Trophoblast cell (in vitro differentiated cells and primary cell): ENCODE results near the gene SH3BP1.

Experiments
- DNase-seq, 2 donors: peaks; one replicate each; pipeline ENCODE4 v3.0.0-alpha.2; 2016
- H2AFZ ChIP-seq: 2 replicates; pipeline ENCODE4 v1.6.1; 2013; ENCODE audit warnings: low read length, moderate library complexity, mild to moderate bottlenecking; ENCODE audit not compliant: insufficient read depth, poor library complexity
- H2AK5ac ChIP-seq: 2 replicates; pipeline ENCODE4 v1.6.1; 2013; ENCODE audit warnings: mild to moderate bottlenecking, low read length
- H2BK120ac ChIP-seq: 2 replicates; pipeline ENCODE4 v1.6.1; 2013; ENCODE audit warnings: low read length, mild to moderate bottlenecking, moderate library complexity; ENCODE audit not compliant: insufficient read depth, poor library complexity
- H2BK12ac ChIP-seq: 2 replicates; pipeline ENCODE4 v1.6.1; 2013; ENCODE audit warnings: mild to moderate bottlenecking, low read length, moderate library complexity
- H2BK5ac ChIP-seq: 2 replicates; pipeline ENCODE4 v1.6.1; 2013; ENCODE audit warnings: low read length, low read depth, moderate library complexity, mild to moderate bottlenecking; ENCODE audit not compliant: poor library complexity
- H3K14ac ChIP-seq: 2 replicates; pipeline ENCODE4 v1.6.1; 2013; ENCODE audit warnings: mild to moderate bottlenecking, low read length
- H3K18ac ChIP-seq: 2 replicates; pipeline ENCODE4 v1.6.1; 2013; ENCODE audit warnings: mild to moderate bottlenecking, low read length
- H3K23ac ChIP-seq: 2 replicates; pipeline ENCODE4 v1.6.1; 2013; ENCODE audit warnings: low read length
- H3K27ac ChIP-seq: 2 replicates; pipeline ENCODE4 v1.5.1; 2013; ENCODE audit warnings: low read depth, mild to moderate bottlenecking, inconsistent platforms, low read length, moderate library complexity
- H3K27me3 ChIP-seq: 2 replicates; pipeline ENCODE4 v1.6.1; 2013; ENCODE audit warnings: inconsistent platforms, mild to moderate bottlenecking, low read length, moderate library complexity; ENCODE audit not compliant: insufficient read depth
- H3K36me3 ChIP-seq, 2 experiments: 1 replicate in 1 of 2; 2 replicates in 1 of 2; pipeline ENCODE4 v1.6.1; 2013; ENCODE audit warnings: low read length in 2 of 2, mild to moderate bottlenecking in 2 of 2, moderate library complexity in 1 of 2; ENCODE audit not compliant: insufficient read depth in 2 of 2, control insufficient read depth in 1 of 2
- H3K4ac ChIP-seq: 2 replicates; pipeline ENCODE4 v1.6.1; 2013; ENCODE audit warnings: low read depth, mild to moderate bottlenecking, low read length, moderate library complexity
- H3K4me1 ChIP-seq, 2 experiments: 1 replicate in 1 of 2; 2 replicates in 1 of 2; pipeline ENCODE4 v1.6.1; 2013; ENCODE audit warnings: low read length in 2 of 2, mild to moderate bottlenecking in 2 of 2, moderate library complexity in 1 of 2; ENCODE audit not compliant: insufficient read depth in 2 of 2, control insufficient read depth in 1 of 2
- H3K4me2 ChIP-seq: 2 replicates; pipeline ENCODE4 v1.6.1; 2013; ENCODE audit warnings: inconsistent platforms, mild to moderate bottlenecking, low read length, moderate library complexity
- H3K4me3 ChIP-seq: 2 replicates; pipeline ENCODE4 v1.5.1; 2013; ENCODE audit warnings: mild to moderate bottlenecking, low read depth, low read length, inconsistent platforms
- H3K79me1 ChIP-seq: one replicate; pipeline ENCODE4 v1.6.1; 2013; ENCODE audit warnings: low read length
- H3K79me2 ChIP-seq: 2 replicates; pipeline ENCODE4 v1.6.1; 2013; ENCODE audit warnings: low read length, mild to moderate bottlenecking; ENCODE audit not compliant: control insufficient read depth, insufficient read depth, poor library complexity
- H3K9ac ChIP-seq: 2 replicates; pipeline ENCODE4 v1.6.1; 2013; ENCODE audit warnings: mild to moderate bottlenecking, low read length
- H3K9me3 ChIP-seq: 2 replicates; pipeline ENCODE4 v1.6.1; 2013; ENCODE audit warnings: low read depth, mild to moderate bottlenecking, control low read depth, inconsistent platforms, low read length; ENCODE audit not compliant: insufficient read depth
- H4K12ac ChIP-seq: 2 replicates; pipeline ENCODE4 v1.6.1; 2013; ENCODE audit warnings: low read depth, mild to moderate bottlenecking, low read length, moderate library complexity
- H4K8ac ChIP-seq: 2 replicates; pipeline ENCODE4 v1.6.1; 2013; ENCODE audit warnings: low read depth, mild to moderate bottlenecking, low read length, moderate library complexity
- H4K91ac ChIP-seq: one replicate; pipeline ENCODE4 v1.6.1; 2013; ENCODE audit warnings: low read depth, mild to moderate bottlenecking, low read length, moderate library complexity
- whole genome bisulfite sequencing: extraction: QIAGEN DNeasy Blood & Tissue Kit; methylation state at CpG from one replicate; pipeline ENCODE4 v1.1.7; 2013; ENCODE audit warnings: missing lambda C conversion rate; ENCODE audit not compliant: insufficient read length, insufficient coverage; ENCODE audit errors: extremely low coverage; 5-methylcytosine and 5-hydroxymethylcytosine counted together

The SH3BP1 gene

DNA sequence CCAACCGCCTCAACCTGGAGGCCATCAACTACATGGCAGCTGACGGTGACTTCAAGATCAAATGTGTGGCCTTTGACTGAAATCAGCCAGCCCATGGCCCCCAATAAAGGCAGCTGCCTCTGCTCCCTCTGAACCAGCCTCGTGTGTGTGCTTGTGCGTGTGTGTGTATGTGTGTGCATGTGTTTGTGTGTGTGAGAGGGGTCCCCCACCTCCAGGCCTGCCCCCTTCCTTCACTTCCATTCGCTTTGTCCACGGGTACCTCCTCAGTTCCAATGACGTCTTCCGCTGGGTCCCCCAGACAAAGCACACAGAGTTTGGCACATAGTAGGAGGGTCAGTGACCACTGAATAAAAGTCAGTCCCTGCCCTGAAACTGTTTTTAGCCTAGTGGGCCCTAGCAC is 40.2 kb downstream of the SH3BP1 start:
- Histone ChIP-seq H3K27me3 (no peaks in the 10 kb centered on the region), H3K79me1 (peaks cover 9% of the 10 kb centered on the region), H3K4me3 (no peak overlapping the region), H4K12ac (no peak overlapping the region), H3K36me3 (no peaks in the 10 kb centered on the region), H2AFZ (no peak overlapping the region), H2BK12ac (no peak overlapping the region), H3K4ac (no peak overlapping the region), H3K4me2 (no peak overlapping the region), H2BK120ac (no peak overlapping the region), H3K79me2 (no peaks in the 10 kb centered on the region), H3K18ac (no peak overlapping the region), H4K91ac (no peak overlapping the region), H3K14ac (no peak overlapping the region), H3K4me1 (peaks cover 6 to 11% of the 10 kb centered on the region in 2 experiments), H3K23ac (no peak overlapping the region), H2BK5ac (no peak overlapping the region), H2AK5ac (peak overlapping the region; percentile 16), H3K9ac (no peak overlapping the region), H4K8ac (no peak overlapping the region), H3K27ac (no peak overlapping the region), H3K9me3 (no peaks in the 10 kb centered on the region)
- DNase-seq: no peak
- no CpG with 5 or more reads among the region's 8 CpGs for WGBS

DNA sequence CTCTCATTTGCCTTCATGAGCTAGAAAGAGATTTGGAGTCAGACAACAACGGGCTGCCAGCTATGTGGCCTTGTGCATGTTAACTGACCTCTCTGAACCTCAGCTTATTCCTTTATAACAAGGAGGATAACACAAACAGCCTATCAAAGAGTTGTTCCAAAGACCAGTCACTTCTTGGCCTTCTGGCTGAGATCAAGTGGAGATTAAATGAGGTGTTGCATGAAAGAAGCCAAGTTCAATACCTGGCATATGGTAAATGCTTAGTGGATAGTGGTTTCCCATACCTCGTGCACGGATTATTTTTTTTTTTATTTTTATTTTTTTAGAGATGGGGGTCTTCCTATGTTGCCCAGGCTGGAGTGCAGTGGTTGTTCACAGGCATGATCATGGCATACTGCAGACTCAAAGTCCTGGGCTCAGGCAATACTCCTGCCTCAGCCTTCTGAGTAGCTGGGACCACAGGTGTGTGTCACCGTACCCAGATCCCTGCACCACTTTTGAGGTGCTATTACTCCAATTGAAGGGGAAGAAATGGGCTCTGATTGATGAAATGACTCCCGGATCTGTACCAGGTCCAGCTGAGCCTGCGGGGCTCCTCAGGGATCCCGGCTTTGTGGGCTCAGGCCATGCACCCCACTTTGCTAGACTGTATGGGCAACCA is 40.9 kb downstream of the SH3BP1 start:
- no peaks in the 10 kb centered on the region for H3K27me3 ChIP-seq
- H2BK5ac ChIP-seq: no peak overlapping the region
- H2AFZ ChIP-seq: no peak overlapping the region
- no peak overlapping the region for H3K14ac ChIP-seq
- no peak overlapping the region for H2BK120ac ChIP-seq
- peaks cover 9% of the 10 kb centered on the region for H3K79me1 ChIP-seq
- H3K23ac ChIP-seq: no peak overlapping the region
- H3K4ac ChIP-seq: no peak overlapping the region
- no peak overlapping the region for H3K4me3 ChIP-seq
- no peak overlapping the region for H4K8ac ChIP-seq
- no peak overlapping the region for H3K18ac ChIP-seq
- no peak overlapping the region for H4K91ac ChIP-seq
- H3K79me2 ChIP-seq: no peaks in the 10 kb centered on the region
- H2BK12ac ChIP-seq: no peak overlapping the region
- no peak overlapping the region for H4K12ac ChIP-seq
- peaks cover 6 to 11% of the 10 kb centered on the region in 2 experiments for H3K4me1 ChIP-seq
- H3K27ac ChIP-seq: no peak overlapping the region
- no peak for DNase-seq
- no peak overlapping the region for H2AK5ac ChIP-seq
- no peak overlapping the region for H3K4me2 ChIP-seq
- H3K9ac ChIP-seq: no peak overlapping the region
- H3K9me3 ChIP-seq: no peaks in the 10 kb centered on the region
- no CpG with 5 or more reads among the region's 7 CpGs for WGBS
- H3K36me3 ChIP-seq: no peaks in the 10 kb centered on the region

DNA sequence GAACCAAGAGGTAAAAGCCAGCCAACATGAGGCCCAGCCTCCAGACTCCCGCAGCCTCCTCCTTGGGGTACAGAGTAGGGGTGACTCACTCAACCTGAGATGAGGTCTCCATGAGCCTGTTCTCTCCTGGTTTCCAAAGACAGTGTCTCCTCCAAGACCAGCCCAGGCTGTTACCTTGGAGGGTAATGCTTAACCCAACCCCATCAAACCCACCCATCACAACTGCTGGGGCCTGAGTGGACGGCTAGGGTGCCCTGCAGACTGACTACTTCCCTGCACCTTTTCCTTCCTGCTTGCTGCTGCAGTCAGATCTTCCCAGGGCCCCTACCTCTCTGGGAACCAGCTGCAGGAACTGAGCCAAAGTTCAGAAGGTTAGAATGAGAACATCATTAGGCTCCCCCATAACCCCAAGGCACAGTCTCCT is 41.5 kb downstream of the SH3BP1 start:
- Histone ChIP-seq H3K4me2 (no peak overlapping the region), H3K79me1 (peaks cover 10% of the 10 kb centered on the region), H3K4ac (no peak overlapping the region), H3K27ac (no peak overlapping the region), H2BK120ac (no peak overlapping the region), H3K9ac (no peak overlapping the region), H3K79me2 (no peaks in the 10 kb centered on the region), H3K14ac (no peak overlapping the region), H4K8ac (no peak overlapping the region), H2BK5ac (no peak overlapping the region), H3K36me3 (no peaks in the 10 kb centered on the region), H3K9me3 (no peaks in the 10 kb centered on the region), H2AK5ac (no peak overlapping the region), H3K4me3 (no peak overlapping the region), H3K4me1 (peaks cover 6 to 11% of the 10 kb centered on the region in 2 experiments), H3K27me3 (no peaks in the 10 kb centered on the region), H4K12ac (no peak overlapping the region), H2BK12ac (no peak overlapping the region), H2AFZ (no peak overlapping the region), H3K23ac (no peak overlapping the region), H4K91ac (no peak overlapping the region), H3K18ac (no peak overlapping the region)
- no peak for DNase-seq
- no CpG with 5 or more reads among the region's 2 CpGs for WGBS

DNA sequence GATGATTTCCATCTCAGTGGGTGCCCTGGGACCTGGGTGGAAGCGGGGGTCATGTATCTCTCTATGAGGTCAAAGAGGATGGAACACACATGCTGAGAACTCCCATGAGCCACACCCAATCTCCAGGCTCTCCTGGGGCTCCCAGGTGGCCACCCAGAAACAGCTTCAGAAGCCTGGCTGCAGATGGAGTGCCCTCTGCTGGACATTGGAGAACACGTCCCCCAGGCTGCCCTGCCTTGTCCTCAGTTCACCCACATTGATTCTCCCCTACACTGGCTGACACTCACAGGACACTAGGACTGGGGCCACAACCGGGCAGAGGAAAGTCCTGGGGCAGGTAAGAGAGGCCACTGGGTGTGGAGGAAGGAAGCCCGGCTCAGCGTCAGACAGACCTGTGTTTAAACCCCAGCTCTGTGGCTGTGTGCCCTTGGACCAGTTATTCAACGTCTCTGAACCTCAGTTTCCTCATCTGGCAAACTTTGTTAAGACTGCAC is 42.1 kb downstream of the SH3BP1 start:
- Histone ChIP-seq H2BK12ac (no peak overlapping the region), H3K4ac (no peak overlapping the region), H2AK5ac (no peak overlapping the region), H2AFZ (no peak overlapping the region), H2BK120ac (no peak overlapping the region), H4K91ac (no peak overlapping the region), H3K23ac (no peak overlapping the region), H4K8ac (no peak overlapping the region), H3K79me1 (peaks cover 13% of the 10 kb centered on the region), H2BK5ac (no peak overlapping the region), H3K79me2 (peaks cover 1% of the 10 kb centered on the region), H3K4me1 (peaks cover under 1 to 6% of the 10 kb centered on the region in 2 experiments), H3K4me2 (no peak overlapping the region), H3K27me3 (no peaks in the 10 kb centered on the region), H3K14ac (no peak overlapping the region), H3K27ac (no peak overlapping the region), H4K12ac (no peak overlapping the region), H3K9me3 (no peaks in the 10 kb centered on the region), H3K4me3 (no peak overlapping the region), H3K36me3 (no peaks in the 10 kb centered on the region), H3K18ac (no peak overlapping the region), H3K9ac (no peak overlapping the region)
- DNase-seq: peak; percentile 72 to 76
- no CpG with 5 or more reads among the region's 6 CpGs for WGBS
